GM21390 (cell line): ENCODE results near the gene CYB5R3.

Source experiments
- ATAC-seq: cut with Tn5 transposase; IDR thresholded peaks from one replicate; pipeline ENCODE4 v1.9.1; 2021; ENCODE audit not compliant: unreplicated experiment

Gene CYB5R3

DNA sequence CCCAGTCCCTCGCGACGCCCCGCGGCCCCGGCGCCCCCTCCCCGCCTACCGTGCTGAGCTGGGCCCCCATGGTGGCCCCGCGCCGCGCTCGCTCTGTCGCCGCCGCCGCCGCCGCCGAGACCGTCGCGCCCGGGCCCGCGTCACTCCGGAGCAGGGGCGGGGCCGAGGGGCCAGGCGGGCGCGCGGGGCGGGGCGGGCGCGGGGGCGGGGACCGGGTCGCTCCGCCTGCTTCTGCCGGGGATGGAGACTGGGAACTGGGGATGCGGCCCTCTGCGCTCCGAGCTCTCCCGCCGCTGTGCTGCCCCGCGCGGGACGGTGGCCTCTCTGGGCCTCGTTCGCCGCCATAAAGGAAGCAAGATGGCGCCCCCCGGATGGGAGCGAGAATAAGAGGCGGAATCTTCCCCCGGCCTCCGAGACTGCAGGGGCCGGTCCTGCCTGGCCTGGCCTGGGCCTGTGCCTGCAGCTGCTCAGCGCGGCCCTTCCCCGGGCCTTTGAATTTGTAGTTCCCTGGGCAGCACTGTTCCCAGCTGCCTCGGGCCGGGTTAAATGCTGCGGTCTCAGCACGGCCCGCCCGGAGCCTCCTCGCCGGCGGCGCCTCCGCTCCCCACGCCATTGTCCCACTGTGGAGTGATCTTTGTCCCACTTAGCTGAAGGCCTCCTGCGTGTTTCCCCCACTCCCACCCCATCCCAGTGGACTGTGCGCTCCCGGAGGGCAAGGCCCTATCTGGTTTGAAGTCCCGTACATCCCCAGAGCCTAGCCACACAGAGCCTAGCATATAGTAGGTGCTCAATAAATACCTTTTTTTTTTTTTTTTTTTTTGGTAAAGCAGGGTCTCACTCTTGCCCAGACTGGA is at the start of gene CYB5R3:
CYB5R3 (minus strand) TSS at position 147 of the 854 bp plus-strand sequence; CDS start at position 70, 77 bp downstream.
- ATAC-seq, result peak; percentile 49

DNA sequence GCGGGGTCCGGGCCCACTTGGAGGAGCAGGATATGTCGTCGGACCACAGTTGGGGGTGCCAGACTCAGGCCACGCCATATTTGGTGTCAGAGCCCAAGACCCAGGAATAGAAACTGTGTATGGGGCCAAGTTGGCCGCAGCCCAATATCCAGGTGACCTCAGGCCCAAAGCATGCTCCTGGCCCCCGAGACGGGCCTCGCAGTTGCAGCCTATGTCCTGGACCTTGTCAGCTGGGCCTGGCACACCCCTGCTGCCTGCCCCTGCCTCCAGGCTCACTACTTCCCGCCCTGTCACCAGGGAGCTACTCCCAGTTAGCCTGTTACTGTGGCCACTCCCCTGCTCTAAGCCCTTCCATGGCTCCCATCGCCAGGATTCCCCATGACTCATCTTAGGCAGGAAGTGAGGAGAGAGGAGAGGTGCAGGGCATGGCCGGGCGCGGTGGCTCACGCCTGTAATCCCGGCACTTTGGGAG is 48.4 kb upstream of the CYB5R3 start:
- no peak for ATAC-seq

DNA sequence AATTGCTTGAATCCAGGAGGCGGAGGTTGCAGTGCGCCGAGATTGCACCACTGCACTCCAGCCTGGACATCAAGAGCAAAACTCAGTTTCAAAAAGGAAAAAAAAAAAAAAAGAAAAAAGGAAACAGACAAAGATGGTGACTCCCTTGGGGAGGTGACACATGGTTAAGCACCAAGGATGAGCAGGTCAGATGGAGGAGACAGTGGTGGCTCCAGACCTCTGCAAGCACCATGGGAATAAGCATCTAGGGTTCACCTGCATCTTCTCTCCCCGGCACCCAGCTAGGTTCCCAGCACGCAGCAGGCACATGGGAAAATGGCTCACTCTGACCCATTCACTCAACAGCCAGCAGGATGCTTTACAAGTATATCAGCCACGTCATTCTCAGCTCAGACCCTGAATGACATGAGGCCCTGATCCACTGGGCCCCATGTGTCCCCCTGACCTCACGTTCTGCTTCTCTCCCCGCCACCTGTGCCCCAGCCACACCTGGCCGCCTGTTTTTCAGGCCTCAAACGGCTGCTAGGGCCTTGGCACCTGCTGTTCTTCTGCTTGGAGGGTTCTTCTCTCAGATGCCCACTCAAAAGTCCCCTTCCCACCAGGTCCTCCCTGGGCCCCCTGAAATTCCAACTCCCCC is 47.3 kb upstream of the CYB5R3 start:
- ATAC-seq, result no peak

GRCh38 chr22:42695294-42695693 is 46.1 kb upstream of the CYB5R3 start:
- ATAC-seq, result no peak

- no peak for ATAC-seq
Measured at GRCh38 chr22:42693763-42694683, 44.8 kb upstream of the CYB5R3 start.

GRCh38 chr22:42693055-42693762 is 44.0 kb upstream of the CYB5R3 start:
- no peak for ATAC-seq

DNA sequence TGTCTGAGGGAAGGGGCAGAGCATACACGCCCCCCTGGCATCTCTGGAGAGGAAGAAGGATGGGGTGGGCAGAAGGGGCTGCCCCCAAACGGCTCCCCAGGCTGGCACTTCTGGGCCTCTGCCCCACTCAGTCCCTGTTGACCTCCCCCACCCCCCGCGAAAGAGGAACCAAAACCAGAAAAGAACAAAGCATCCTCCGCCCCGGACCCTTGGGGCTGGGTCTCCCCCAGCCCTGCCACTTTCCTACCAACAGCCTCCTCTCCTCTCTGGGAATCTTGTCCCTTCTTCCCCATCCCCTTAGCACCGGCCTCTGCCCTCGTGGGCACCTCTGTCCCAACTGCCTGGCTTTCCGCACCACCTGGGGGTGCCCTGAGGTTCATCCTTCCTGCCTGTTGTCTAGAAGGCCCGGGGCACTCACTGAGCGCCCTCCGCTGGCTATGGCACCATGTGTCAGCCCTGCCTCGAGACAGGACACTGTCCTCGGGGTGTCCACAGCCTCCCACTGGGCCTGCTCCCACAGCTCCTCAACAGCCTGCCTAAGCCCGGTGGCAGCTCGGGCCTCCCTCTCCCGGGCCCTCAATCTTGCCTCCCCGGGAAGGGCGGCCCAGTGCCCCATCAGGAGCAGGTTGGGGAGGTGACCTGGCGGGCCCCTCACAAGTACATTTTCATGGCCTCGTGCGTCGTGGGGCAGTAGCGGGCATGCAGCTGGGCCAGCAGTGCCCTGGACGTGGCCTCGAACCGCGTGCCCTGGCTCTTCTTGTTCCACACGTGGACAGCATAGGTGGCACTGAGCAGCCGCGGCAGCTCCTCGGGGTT is 43.3 kb upstream of the CYB5R3 start:
- no peak for ATAC-seq

DNA sequence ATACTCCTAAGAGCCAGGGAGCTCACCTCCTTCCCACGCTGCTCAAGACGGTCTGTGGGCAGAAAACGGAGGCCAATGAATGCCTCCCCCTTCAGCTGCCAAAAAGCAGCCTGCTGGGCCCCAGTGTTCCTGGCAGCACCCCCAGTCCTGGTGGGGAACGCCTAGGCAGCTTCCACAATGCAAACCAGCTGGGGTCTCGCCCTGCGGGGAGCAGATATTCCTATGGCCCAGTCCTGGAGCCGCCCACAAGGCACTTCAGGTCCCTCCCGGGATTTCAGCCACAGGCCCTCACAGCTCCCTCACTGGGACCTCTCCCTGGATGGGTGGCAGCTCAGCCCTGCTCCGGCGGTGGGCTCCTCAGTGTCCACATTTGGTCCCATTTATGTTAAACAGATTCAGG is 42.2 kb upstream of the CYB5R3 start:
- ATAC-seq, result no peak

DNA sequence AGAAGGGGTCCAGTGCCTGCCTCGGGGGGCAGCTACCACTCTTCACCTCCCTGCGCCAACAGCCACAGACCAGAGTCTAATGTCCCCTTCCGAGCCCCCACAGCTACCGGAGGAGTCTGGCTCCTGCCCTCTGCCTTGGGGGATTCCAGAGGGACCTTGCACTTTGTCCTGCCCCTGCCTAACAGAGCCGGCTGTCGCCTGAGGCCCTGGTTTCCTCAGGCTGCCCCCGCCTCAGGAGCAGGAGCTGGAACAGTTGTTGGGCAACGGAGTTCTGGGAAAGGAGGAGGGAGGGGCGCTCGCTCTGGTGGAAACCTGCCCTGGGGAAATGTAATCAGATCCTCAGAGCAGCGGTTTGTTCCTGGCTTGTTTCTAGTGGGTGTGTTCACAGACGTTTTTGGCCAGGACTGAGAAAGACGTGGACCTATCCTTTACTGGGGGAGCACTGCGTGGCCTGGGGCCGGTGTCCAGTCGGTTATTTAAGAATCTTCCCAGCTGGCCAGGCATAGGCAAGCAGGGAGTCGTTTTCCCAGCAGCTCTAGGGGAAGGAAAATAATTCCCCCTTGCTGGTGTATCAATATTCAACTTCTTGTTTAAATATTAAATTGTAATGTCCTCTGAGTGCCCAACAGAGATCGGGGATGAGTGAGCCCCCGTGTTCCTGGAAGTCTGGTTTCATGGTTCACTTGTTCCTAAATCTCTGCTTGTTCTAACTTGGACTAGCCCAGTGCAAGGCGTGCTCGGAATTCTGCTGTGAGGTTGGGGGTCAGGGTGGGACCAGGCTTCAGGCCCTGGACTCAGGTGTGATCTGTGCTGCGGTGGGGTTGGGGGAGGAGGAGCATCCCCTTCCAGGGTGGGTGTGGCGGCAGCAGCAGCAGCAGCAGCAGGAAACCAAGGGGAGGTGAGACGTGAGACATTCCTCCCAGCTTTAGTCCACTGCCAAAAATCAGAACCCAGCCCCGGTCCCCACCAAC is 39.3 kb upstream of the CYB5R3 start:
- no peak for ATAC-seq

DNA sequence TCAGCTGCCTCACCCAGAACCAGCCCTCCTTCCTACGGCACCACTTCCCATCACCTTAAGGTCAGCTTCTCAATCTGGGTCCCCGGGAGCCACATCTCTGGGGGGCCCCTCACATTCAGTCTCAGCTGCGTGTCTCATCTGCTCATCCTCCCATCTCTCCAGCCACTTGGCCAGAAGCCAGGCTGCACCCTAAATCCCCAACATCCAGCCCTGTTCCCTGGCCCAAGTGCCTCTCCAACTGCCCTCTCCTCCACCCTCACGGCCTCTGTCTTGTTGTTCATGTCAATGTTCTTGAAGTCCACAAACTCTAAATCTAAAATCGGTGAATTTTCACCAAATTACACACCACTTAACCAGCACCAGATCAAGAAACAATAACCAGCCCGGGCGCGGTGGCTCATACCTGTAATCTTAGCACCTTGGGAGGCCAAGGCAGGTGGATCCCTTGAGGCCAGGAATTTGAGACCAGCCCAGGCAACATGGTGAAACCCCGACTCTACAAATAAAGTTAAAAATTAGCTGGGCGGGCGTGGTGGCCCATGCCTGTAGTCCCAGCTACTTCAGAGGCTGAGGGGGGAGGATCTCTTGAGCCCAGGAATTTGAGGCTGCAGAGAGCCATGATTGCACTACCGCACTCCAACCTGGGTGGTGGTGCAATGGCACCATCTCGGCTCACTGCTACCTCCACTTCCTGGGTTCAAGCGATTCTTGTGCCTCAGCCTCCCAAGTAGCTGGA is 37.7 kb upstream of the CYB5R3 start:
- no peak for ATAC-seq

GRCh38 chr22:42685941-42686653 is 36.9 kb upstream of the CYB5R3 start:
- no peak for ATAC-seq

DNA sequence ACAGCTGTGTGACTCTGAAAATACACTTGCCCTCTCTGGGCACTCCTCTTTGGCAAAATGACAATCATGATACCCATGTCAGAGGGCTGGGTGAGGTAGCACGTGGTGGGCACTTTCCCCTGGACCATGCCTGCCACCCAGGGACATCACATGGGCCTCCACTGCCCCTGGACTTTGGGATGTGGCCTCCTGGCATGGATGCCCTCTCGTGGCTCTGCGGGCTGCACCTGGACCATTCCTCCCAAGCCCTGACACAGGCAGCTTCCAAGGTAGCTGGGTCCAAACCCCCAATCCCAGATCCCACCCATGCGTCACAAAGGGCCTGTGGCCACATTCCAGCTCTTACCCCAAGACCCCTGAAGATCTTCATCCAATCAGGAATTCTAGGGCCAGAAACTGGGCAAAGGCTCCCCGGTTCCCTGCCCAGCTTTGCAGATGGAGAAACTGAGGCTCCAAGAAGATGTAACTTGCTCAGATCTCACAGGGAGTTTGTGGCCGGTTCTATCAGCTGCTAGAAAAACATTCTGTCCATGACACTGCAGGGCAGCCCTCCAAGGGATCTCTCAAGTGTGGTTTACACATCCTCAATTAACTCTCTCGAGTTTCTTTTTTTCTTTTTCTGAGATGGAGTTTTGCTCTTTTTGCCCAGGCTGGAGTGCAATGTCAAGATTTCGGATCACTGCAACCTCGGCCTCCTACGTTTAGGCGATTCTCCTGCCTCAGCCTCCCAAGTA is 35.4 kb upstream of the CYB5R3 start:
- ATAC-seq, result no peak

DNA sequence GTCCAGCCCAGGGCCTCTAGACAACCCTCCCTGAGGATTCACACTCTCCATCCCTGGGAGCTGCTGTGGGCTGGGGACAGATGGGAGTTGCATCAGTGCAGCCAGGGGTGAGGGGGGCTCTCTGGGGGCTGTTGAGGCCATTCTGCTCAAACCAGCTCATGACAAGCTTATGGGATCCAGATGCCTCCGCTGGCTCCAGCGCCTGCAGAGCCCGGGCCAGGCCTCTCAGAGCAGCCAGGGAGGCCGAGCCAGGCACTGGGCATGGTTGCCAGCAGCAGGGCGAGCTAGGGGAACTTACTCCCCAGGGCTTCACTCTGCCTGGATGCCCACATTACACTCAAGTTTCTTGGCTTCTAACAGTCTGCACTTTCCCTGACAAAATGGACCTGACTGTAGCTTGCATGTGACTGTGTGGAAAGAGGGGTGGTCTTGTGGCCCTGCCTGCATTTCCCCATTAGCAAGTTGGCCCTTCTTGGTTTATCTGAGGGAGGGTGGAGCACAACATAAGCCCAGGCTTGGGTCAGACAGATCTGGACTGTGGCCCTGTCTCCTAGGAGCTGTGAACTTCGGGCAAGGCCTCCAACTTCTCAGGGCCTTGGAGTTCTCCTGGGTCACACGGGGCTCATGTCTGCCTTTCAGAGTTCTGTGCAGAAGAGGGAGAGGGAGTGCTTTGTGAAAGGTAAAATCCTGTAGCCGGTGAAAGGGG is 34.5 kb upstream of the CYB5R3 start:
- ATAC-seq, result no peak

- no peak for ATAC-seq
Measured at GRCh38 chr22:42682113-42682851, 33.1 kb upstream of the CYB5R3 start.

DNA sequence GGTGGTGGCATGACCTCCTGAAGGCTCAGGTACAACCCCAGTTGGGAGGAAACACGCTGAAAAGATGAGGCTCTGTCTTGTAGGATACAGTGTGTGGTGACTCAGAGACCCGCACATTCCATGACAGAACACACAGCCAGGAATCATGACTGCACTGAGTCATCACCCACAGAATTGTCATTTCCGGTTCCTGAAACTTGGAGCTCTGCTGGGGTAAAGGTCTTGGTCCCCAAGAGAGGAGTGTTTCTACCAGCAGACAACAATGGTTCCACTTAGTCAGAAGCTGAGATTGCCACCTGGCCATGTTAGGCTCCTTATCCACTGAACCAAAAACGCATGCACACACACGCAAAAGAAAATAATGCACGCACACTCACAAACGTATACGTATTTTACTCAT is 31.5 kb upstream of the CYB5R3 start:
- no peak for ATAC-seq
